HepG2 (cell line): ENCODE results near the gene SLC25A1. TPM values are rescaled to one million over a fixed set of nuclear protein-coding genes. Genes with fewer than 3 reads are reported as not detected.

Experiments used
- HNRNPLL ChIP-seq: fragments of 200-400 bp; formaldehyde crosslinking; IDR thresholded peaks from 2 replicates; pipeline ENCODE4 v1.6.1; 2017; ENCODE audit warnings: mild to moderate bottlenecking, low read depth, low read length; ENCODE audit not compliant: poor library complexity, severe bottlenecking
- KDM5A ChIP-seq: fragments of 200-600 bp; sonication (generic); IDR thresholded peaks from 2 replicates; pipeline ENCODE4 v1.7.0; 2018; ENCODE audit warnings: antibody characterized with exemption, mild to moderate bottlenecking, low read length, borderline replicate concordance
- PLRG1 ChIP-seq: fragments of 450-650 bp; conservative IDR thresholded peaks from 2 replicates; pipeline ENCODE4 v1.6.1; 2016
- RARG ChIP-seq: sonication (generic); formaldehyde crosslinking; IDR thresholded peaks from 2 replicates; pipeline ENCODE4 v1.4.0; 2020; ENCODE audit warnings: low read depth, mild to moderate bottlenecking, missing genetic modification reagents
- RBFOX2 ChIP-seq: fragments of 200-400 bp; formaldehyde crosslinking; IDR thresholded peaks from 2 replicates; pipeline ENCODE4 v1.6.1; 2017; ENCODE audit warnings: low read depth, mild to moderate bottlenecking, low read length
- RXRA ChIP-seq: sonication (generic); formaldehyde crosslinking; IDR thresholded peaks from 2 replicates; pipeline ENCODE4 v1.5.1; 2020; ENCODE audit warnings: missing genetic modification reagents
- RXRB ChIP-seq: IDR thresholded peaks from 2 replicates; pipeline ENCODE4 v1.6.1; 2016; ENCODE audit warnings: borderline replicate concordance, missing genetic modification reagents, missing compliant biosample characterization
- SALL2 ChIP-seq: sonication (generic); formaldehyde crosslinking; IDR thresholded peaks from 2 replicates; pipeline ENCODE4 v1.8.1; 2023; ENCODE audit warnings: mild to moderate bottlenecking, missing genetic modification reagents, inconsistent platforms
- SOX5 ChIP-seq: IDR thresholded peaks from 2 replicates; pipeline ENCODE4 v1.6.1; 2016; ENCODE audit warnings: borderline replicate concordance
- SPEN ChIP-seq: sonication (generic); formaldehyde crosslinking; IDR thresholded peaks from 2 replicates; pipeline ENCODE4 v1.5.1; 2020; ENCODE audit warnings: low read depth, mild to moderate bottlenecking, missing genetic modification reagents
- ZNF160 ChIP-seq: sonication (generic); formaldehyde crosslinking; IDR thresholded peaks from 2 replicates; pipeline ENCODE4 v1.8.0; 2022; ENCODE audit warnings: mild to moderate bottlenecking, inconsistent platforms, missing genetic modification reagents
- ZNF567 ChIP-seq: sonication (generic); formaldehyde crosslinking; IDR thresholded peaks from 2 replicates; pipeline ENCODE4 v1.8.1; 2023; ENCODE audit warnings: mild to moderate bottlenecking, missing genetic modification reagents, borderline replicate concordance
- ZNF605 ChIP-seq: sonication (generic); formaldehyde crosslinking; IDR thresholded peaks from 2 replicates; pipeline ENCODE4 v1.8.0; 2022; ENCODE audit warnings: mild to moderate bottlenecking, missing genetic modification reagents
- polyA plus RNA-seq, 8 experiments: library from polyadenylated mRNA; depleted of rRNA in 3 of 8; stranded (reverse) in 7 of 8; unstranded in 1 of 8; fragments of >200 nt; fragmentation: Illumina TruSeq in 4 of 8; extraction: Trizol in 4 of 8; gene quantifications; 2 replicates each; pipeline versions ENCODE4 v1.2.1 to v1.2.3, GENCODE V29; 2011 to 2016; ENCODE audit warnings: low read depth in 4 of 8, missing spikeins in 1 of 8, mixed read lengths in 1 of 8; ENCODE audit not compliant: insufficient read depth in 1 of 8
- total RNA-seq, 5 experiments: library from RNA; depleted of rRNA; stranded (reverse); fragments of >200 nt; fragmentation: Illumina TruSeq; extraction: Trizol; gene quantifications; 2 replicates each; pipeline ENCODE4 v1.2.3, GENCODE V29; 2016; ENCODE audit warnings: low read depth in 1 of 5
- TF ChIP-seq, protein P1 (sequence below), 2 experiments: fragments of 450-650 bp in 1 of 2; sonication (generic) in 1 of 2; formaldehyde crosslinking in 1 of 2; IDR thresholded peaks; 2 replicates each; pipeline versions ENCODE4 v1.6.1 to v1.8.0; 2016 to 2022; ENCODE audit warnings: antibody characterized with exemption in 1 of 2, mild to moderate bottlenecking in 1 of 2, missing genetic modification reagents in 1 of 2
- TF ChIP-seq, protein P2 (sequence below): sonication (generic); formaldehyde crosslinking; IDR thresholded peaks from 2 replicates; pipeline ENCODE4 v1.4.0; 2020; ENCODE audit warnings: missing genetic modification reagents
- TF ChIP-seq, protein P3 (sequence below): sonication (generic); formaldehyde crosslinking; IDR thresholded peaks from 2 replicates; pipeline ENCODE4 v1.8.1; 2023; ENCODE audit warnings: mild to moderate bottlenecking, moderate library complexity, missing genetic modification reagents

The SLC25A1 gene
- total and polyA plus RNA-seq, 2 of the 13 experiments (the other 11 are each of a cell fraction or from before 2014, with no cell fraction given), result 49.4 to 161 TPM

DNA sequence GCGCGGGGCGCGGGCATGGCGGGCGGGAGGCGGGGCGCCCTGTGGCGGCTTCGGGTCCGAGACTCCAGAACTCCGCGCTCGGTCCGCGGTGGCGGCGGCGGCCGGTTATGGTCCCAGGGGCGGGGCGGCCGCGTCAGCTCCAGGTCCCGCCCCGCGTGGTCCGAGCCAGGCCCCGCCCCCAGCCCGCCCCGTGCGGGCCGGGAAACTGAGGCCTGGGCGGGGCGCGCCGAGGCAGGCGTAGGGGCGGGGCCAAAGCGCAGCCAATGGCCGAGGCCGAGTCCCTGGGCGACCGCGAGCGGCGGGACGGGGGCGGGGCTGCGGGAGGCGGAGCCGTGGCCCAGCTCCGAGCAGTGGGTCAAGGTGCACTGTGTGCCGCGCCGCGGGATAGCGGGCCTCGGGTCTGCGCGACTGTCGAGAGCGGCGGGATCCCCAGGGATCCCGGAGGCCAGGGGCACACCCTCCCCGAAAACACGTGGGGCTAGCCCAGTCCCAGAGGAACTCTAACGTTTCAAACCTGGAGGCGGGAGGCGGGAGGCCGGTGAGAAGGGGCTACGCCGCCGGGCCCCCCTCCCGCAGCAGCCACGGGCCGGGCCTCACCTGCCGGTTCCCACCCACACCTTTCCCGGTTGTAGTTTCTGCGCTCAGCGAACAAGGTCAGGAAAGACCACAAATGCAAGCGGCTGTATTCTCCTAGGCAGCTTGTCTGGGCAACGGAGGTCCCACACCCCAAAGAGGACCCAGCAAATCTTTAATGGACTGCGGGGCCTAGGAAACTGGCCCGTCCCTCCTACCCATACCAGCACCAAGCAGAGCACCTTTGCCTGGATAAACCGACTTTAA lies at the start of gene SLC25A1 (continued):
- TF ChIP-seq, protein P1, sequence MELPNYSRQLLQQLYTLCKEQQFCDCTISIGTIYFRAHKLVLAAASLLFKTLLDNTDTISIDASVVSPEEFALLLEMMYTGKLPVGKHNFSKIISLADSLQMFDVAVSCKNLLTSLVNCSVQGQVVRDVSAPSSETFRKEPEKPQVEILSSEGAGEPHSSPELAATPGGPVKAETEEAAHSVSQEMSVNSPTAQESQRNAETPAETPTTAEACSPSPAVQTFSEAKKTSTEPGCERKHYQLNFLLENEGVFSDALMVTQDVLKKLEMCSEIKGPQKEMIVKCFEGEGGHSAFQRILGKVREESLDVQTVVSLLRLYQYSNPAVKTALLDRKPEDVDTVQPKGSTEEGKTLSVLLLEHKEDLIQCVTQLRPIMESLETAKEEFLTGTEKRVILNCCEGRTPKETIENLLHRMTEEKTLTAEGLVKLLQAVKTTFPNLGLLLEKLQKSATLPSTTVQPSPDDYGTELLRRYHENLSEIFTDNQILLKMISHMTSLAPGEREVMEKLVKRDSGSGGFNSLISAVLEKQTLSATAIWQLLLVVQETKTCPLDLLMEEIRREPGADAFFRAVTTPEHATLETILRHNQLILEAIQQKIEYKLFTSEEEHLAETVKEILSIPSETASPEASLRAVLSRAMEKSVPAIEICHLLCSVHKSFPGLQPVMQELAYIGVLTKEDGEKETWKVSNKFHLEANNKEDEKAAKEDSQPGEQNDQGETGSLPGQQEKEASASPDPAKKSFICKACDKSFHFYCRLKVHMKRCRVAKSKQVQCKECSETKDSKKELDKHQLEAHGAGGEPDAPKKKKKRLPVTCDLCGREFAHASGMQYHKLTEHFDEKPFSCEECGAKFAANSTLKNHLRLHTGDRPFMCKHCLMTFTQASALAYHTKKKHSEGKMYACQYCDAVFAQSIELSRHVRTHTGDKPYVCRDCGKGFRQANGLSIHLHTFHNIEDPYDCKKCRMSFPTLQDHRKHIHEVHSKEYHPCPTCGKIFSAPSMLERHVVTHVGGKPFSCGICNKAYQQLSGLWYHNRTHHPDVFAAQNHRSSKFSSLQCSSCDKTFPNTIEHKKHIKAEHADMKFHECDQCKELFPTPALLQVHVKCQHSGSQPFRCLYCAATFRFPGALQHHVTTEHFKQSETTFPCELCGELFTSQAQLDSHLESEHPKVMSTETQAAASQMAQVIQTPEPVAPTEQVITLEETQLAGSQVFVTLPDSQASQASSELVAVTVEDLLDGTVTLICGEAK (IDR thresholded peaks at IDR 0.05), result no peak
- TF ChIP-seq, protein P1 (CRISPR knock-in tag; IDR thresholded peaks at IDR 0.05), result peak; percentile 45; the same call in 1 of the 2 replicates
- peak; percentile 71 for TF ChIP-seq ZNF605 (CRISPR knock-in tag)
- TF ChIP-seq, protein P2, sequence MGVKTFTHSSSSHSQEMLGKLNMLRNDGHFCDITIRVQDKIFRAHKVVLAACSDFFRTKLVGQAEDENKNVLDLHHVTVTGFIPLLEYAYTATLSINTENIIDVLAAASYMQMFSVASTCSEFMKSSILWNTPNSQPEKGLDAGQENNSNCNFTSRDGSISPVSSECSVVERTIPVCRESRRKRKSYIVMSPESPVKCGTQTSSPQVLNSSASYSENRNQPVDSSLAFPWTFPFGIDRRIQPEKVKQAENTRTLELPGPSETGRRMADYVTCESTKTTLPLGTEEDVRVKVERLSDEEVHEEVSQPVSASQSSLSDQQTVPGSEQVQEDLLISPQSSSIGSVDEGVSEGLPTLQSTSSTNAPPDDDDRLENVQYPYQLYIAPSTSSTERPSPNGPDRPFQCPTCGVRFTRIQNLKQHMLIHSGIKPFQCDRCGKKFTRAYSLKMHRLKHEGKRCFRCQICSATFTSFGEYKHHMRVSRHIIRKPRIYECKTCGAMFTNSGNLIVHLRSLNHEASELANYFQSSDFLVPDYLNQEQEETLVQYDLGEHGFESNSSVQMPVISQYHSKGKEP (CRISPR knock-in tag), result no peak
- no peak for TF ChIP-seq PLRG1
- peak; percentile 85 for TF ChIP-seq RXRA (CRISPR knock-in tag)
- TF ChIP-seq ZNF567 (CRISPR knock-in tag), result no peak
- no peak for TF ChIP-seq SALL2 (CRISPR knock-in tag)
- TF ChIP-seq SPEN (CRISPR knock-in tag), result 0 out of 2 replicates have a peak, but pooled peaks have one; percentile 12
- no peak for TF ChIP-seq RARG (CRISPR knock-in tag)
- TF ChIP-seq HNRNPLL, result peak; percentile 36
- peak; percentile 89 for TF ChIP-seq RBFOX2
- TF ChIP-seq SOX5, result peak; percentile 7; the same call in 1 of the 2 replicates
- TF ChIP-seq, protein P3, sequence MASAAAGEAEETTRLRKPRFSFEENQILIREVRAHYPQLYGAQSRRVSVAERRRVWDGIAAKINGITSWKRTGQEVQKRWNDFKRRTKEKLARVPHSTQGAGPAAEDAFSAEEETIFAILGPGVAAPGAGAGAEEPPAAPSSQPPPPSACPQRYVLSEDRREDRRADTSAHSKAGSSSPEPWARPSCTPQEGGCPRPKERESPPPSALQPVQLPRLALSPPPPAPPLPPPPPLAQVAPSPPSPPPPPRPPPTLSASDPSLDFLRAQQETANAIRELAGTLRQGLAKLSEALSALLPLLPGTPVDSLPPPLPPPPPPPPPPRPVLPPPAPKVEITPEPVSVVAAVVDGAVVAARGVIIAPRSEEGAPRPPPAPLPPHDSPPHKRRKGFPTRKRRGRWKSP (CRISPR knock-in tag), result peak; percentile 37; the same call in 1 of the 2 replicates
- 0 out of 2 replicates have a peak, but pooled peaks have one; percentile 52 for TF ChIP-seq ZNF160 (CRISPR knock-in tag)
- TF ChIP-seq RXRB (CRISPR knock-in tag), result peak; percentile 64
- TF ChIP-seq KDM5A, result 0 out of 2 replicates have a peak, but pooled peaks have one; percentile 30
